Astrocyte of the cerebellum (primary cell): Measurements from ENCODE around the gene TENM3.

ENCODE experiments used
- DNase-seq: peaks from one replicate; pipeline ENCODE4 v3.0.0-alpha.2; 2011; ENCODE audit warnings: low read depth
- H3K4me3 ChIP-seq: 2 replicates; pipeline ENCODE4 v1.5.1; 2011; ENCODE audit warnings: mild to moderate bottlenecking, low read depth, low read length, moderate library complexity
- CTCF ChIP-seq: IDR thresholded peaks from 2 replicates; pipeline ENCODE4 v1.5.1; 2012; ENCODE audit warnings: low read length, low read depth, moderate library complexity, mild to moderate bottlenecking; ENCODE audit errors: missing control alignments
- in situ Hi-C: cut with HindIII; loops from 2 replicates; pipeline ENCODE4 v1.10.0; 2017; ENCODE audit warnings: low sequenced_read_pairs

Gene TENM3

GRCh38 chr4:182303847-182304246 is 60.6 kb downstream of the TENM3 start:
- DNase-seq, result no peak

DNA sequence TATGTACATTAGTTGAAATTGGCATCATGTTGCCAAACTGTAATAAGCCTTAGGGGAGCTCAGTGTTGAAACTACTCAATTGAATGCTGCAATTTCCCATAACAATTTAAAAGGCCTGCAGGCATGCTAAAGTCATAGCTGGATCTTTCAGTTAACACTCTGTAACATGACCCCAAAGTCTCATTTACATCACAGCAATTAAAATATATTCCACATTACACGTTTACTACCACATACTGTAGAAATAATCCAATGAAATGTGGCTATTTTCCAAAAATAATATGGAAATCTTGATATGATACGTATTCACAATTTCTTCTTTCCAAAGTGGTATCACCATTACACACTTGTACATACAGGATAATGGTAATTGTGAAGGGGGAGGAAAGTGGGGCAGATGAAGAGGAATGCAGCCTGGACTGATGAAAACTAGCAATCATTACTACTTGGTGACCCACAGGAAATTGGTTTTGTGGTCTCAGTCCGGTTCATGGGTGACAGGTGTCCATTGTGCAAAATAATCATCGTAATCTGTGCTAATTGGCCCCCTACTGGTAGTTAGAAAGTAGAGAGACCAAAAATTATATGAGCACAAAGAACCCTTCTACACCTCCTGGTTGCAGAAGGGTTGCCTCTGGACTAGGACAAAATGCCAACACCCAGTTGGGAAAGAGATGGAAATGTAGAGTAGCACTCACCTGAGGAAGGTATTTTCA is 63.7 kb downstream of the TENM3 start:
- H3K4me3 ChIP-seq, result no peak overlapping the region
- no peak for DNase-seq
- in situ Hi-C loops, result no loop called here
- TF ChIP-seq CTCF, result no peak

More at GRCh38 chr4:182303847-182304246, 60.6 kb downstream of the TENM3 start:
- in situ Hi-C loops, result loop anchor here (5.0 kb wide), 1 partner anchor 37 kb away; no protein-coding TSS in a partner anchor
- TF ChIP-seq CTCF, result no peak
- no peak overlapping the region for H3K4me3 ChIP-seq

DNA sequence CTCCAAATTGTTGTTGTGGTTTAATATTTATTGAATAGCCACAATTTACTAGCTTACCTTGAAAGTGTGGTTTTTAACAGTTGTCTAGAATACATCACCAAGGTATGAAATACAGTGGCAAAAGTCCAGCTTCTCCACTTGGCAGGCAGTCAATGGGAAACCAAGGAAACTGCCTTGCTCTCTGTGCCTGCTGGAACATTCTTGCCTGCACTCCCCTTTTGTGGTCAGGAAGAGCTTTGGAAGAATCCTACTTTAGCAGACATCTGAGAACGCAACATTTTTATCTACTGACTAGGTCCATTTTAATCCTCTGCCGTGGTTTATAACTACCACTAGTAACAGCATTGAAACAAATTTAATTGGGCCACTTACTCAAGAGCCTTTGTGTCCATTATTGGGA is 64.5 kb downstream of the TENM3 start:
- TF ChIP-seq CTCF, result no peak
- H3K4me3 ChIP-seq, result no peak overlapping the region
- DNase-seq, result peak; percentile 99
- in situ Hi-C loops, result no loop called here

- no peak overlapping the region for H3K4me3 ChIP-seq
- no peak for TF ChIP-seq CTCF
- in situ Hi-C loops, result no loop called here
- no peak for DNase-seq
Measured at GRCh38 chr4:182309877-182310276, 66.7 kb downstream of the TENM3 start.

DNA sequence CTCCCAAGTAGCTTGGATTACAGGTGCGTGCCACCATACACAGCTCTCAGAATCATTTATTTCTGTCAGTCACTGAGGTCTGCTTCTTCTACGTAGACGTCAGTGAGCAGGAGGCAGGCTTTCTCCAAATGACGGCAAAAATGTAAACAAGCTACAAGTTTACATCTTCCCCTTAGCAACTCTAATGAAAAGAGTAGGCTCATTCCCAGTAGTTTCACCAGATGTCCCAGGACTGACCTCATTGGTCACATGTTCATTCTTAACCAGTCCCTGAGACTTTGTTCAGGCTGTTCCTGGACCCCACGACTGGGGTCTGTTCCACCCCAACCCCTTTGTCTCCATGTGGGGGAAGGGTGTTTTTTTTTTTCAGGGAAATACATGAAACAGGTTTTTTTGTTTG is 67.1 kb downstream of the TENM3 start:
- TF ChIP-seq CTCF, result no peak
- no peak overlapping the region for H3K4me3 ChIP-seq
- DNase-seq, result no peak
- in situ Hi-C loops, result no loop called here

DNA sequence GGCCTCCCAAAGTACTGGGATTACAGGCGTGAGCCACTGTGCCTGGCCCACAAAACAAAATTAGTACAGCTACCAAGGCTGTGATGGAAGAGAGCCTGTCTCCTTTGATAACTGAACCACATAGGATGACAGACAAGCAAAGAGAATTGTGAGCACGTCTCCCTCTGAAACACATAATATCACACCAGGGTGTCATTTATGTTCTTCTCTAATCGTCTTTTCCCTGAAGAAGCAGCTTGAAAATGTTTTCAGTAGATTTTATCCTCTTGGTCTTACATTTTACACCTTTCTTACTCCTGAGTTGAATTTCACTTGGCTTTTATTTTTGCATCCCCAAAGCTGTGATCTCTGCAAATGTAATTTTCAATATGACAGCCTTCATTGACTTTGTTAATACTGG is 67.8 kb downstream of the TENM3 start:
- in situ Hi-C loops, result no loop called here
- no peak for DNase-seq
- no peak overlapping the region for H3K4me3 ChIP-seq
- no peak for TF ChIP-seq CTCF
